HEK293 (cell line): ENCODE measurements around the gene ZNF484.

Source experiments
- CTCF ChIP-seq: fragments of 450-650 bp; formaldehyde crosslinking; IDR thresholded peaks from 2 replicates; pipeline ENCODE4 v1.5.1; 2016; ENCODE audit warnings: missing biosample characterization, missing genetic modification characterization
- GLI4 ChIP-seq: fragments of 450-650 bp; formaldehyde crosslinking; IDR thresholded peaks from 2 replicates; pipeline ENCODE4 v1.5.1; 2016; ENCODE audit warnings: missing biosample characterization, missing genetic modification characterization
- HOXC10 ChIP-seq: sonication (generic); formaldehyde crosslinking; IDR thresholded peaks from 2 replicates; pipeline ENCODE4 v1.8.1; 2023; ENCODE audit warnings: mild to moderate bottlenecking, missing genetic modification reagents
- KLF16 ChIP-seq: fragments of 450-650 bp; formaldehyde crosslinking; IDR thresholded peaks from 2 replicates; pipeline ENCODE4 v1.5.1; 2017; ENCODE audit warnings: missing biosample characterization, missing genetic modification characterization
- ZBTB8A ChIP-seq: fragments of 450-650 bp; formaldehyde crosslinking; IDR thresholded peaks from 2 replicates; pipeline ENCODE4 v1.5.1; 2016; ENCODE audit warnings: missing biosample characterization, missing genetic modification characterization
- ZNF146 ChIP-seq: fragments of 450-650 bp; formaldehyde crosslinking; IDR thresholded peaks from 2 replicates; pipeline ENCODE4 v1.5.1; 2016; ENCODE audit warnings: missing biosample characterization, missing genetic modification characterization
- ZNF175 ChIP-seq: fragments of 450-650 bp; formaldehyde crosslinking; IDR thresholded peaks from 2 replicates; pipeline ENCODE4 v1.5.1; 2016; ENCODE audit warnings: missing biosample characterization, missing genetic modification characterization
- ZNF280C ChIP-seq: fragments of 450-650 bp; formaldehyde crosslinking; IDR thresholded peaks from 2 replicates; pipeline ENCODE4 v1.5.1; 2016; ENCODE audit warnings: missing biosample characterization, missing genetic modification characterization
- ZNF324 ChIP-seq: fragments of 450-650 bp; formaldehyde crosslinking; IDR thresholded peaks from 2 replicates; pipeline ENCODE4 v1.5.1; 2016; ENCODE audit warnings: missing biosample characterization, missing genetic modification characterization
- ZNF335 ChIP-seq: fragments of 450-650 bp; formaldehyde crosslinking; conservative IDR thresholded peaks from 2 replicates; pipeline ENCODE4 v1.5.1; 2016; ENCODE audit warnings: missing biosample characterization, missing genetic modification characterization
- ZNF549 ChIP-seq: fragments of 450-650 bp; IDR thresholded peaks from 2 replicates; pipeline ENCODE4 v1.5.1; 2018; ENCODE audit warnings: missing biosample characterization, missing genetic modification characterization, mild to moderate bottlenecking, inconsistent platforms, moderate library complexity
- ZNF558 ChIP-seq: fragments of 450-650 bp; formaldehyde crosslinking; IDR thresholded peaks from 2 replicates; pipeline ENCODE4 v1.5.1; 2016; ENCODE audit warnings: missing biosample characterization, missing genetic modification characterization
- ZNF580 ChIP-seq: fragments of 450-650 bp; formaldehyde crosslinking; IDR thresholded peaks from 2 replicates; pipeline ENCODE4 v1.5.1; 2016; ENCODE audit warnings: missing biosample characterization, missing genetic modification characterization

GRCh38 chr9:92870289-92870688 lies 7.5 kb downstream of the ZNF484 start:
- TF ChIP-seq ZNF558 (tag by site-specific recombination) (no peak), GLI4 (tag by site-specific recombination) (no peak), ZNF335 (tag by site-specific recombination) (no peak), ZNF549 (tag by site-specific recombination) (no peak), ZNF280C (tag by site-specific recombination) (no peak), CTCF (no peak), HOXC10 (CRISPR knock-in tag) (no peak), ZNF324 (no peak), KLF16 (no peak), ZNF580 (no peak), ZNF146 (tag by site-specific recombination) (no peak), ZBTB8A (tag by site-specific recombination) (no peak), ZNF175 (no peak)
